ENCODE data around the gene JUN.
"Not testable (repeated sequence)": the region's sequence is repeated elsewhere in the genome, so short reads cannot be mapped to it uniquely, and the experiment has no call there.

The JUN gene

GRCh38 chr1:58808077-58808476 is 24.2 kb upstream of the JUN start:
- no peak for DNase-seq (ENCODE audit: low read depth)
- no peak overlapping the region for H3K4me3 ChIP-seq (ENCODE audit: low read length)
- no peak for TF ChIP-seq CTCF (conservative IDR thresholded peaks at IDR 0.05; ENCODE audit: low read length)

- no peak for DNase-seq (ENCODE audit: low read depth)
- TF ChIP-seq CTCF (conservative IDR thresholded peaks at IDR 0.05; ENCODE audit: low read length): no peak
- H3K4me3 ChIP-seq (ENCODE audit: low read length): no peak overlapping the region
These were observed 22.1 kb upstream of the JUN start for GRCh38 chr1:58805716-58806571.

- no peak overlapping the region for H3K4me3 ChIP-seq (ENCODE audit: low read length)
- no peak for TF ChIP-seq CTCF (conservative IDR thresholded peaks at IDR 0.05; ENCODE audit: low read length)
- no peak for DNase-seq (ENCODE audit: low read depth)
These were observed 21.2 kb upstream of the JUN start for GRCh38 chr1:58804853-58805565.

GRCh38 chr1:58803858-58804257 is 20.0 kb upstream of the JUN start:
- no peak for DNase-seq (ENCODE audit: low read depth)
- H3K4me3 ChIP-seq (ENCODE audit: low read length): no peak overlapping the region
- TF ChIP-seq CTCF (conservative IDR thresholded peaks at IDR 0.05; ENCODE audit: low read length): no peak

GRCh38 chr1:58802640-58803399 is 19.0 kb upstream of the JUN start:
- no peak overlapping the region for H3K4me3 ChIP-seq (ENCODE audit: low read length)
- no peak for TF ChIP-seq CTCF (conservative IDR thresholded peaks at IDR 0.05; ENCODE audit: low read length)
- no peak for DNase-seq (ENCODE audit: low read depth)

GRCh38 chr1:58801286-58801685 is 17.4 kb upstream of the JUN start:
- not testable (repeated sequence) for H3K4me3 ChIP-seq (ENCODE audit: low read length); DNase-seq (ENCODE audit: low read depth)

GRCh38 chr1:58799650-58800049 is 15.8 kb upstream of the JUN start:
- TF ChIP-seq CTCF (conservative IDR thresholded peaks at IDR 0.05; ENCODE audit: low read length): no peak
- no peak for DNase-seq (ENCODE audit: low read depth)

More at GRCh38 chr1:58799650-58800049, 15.8 kb upstream of the JUN start:
- H3K4me3 ChIP-seq (ENCODE audit: low read length): no peak overlapping the region
